Mammary microvascular endothelial cell (primary cell): ENCODE measurements around the gene CCR8. TPM values are rescaled to one million over a fixed set of nuclear protein-coding genes. Genes with fewer than 3 reads are reported as not detected.

ENCODE experiments used
- total RNA-seq: library from RNA; depleted of rRNA; stranded (reverse); fragments of >200 nt; gene quantifications from 2 replicates; pipeline ENCODE4 v1.2.3, GENCODE V29; 2015

CCR8 gene
- total RNA-seq: not detected in 2 replicates

GRCh38 chr3:39329493-39329892, at the start of gene CCR8:
TSS of gene CCR8 (plus strand) at chr3:39329709. CDS start at chr3:39332332, 2,623 bp downstream.

GRCh38 chr3:39279745-39280517, 49.6 kb upstream of the CCR8 start, which contains the start of gene CX3CR1:
TSS of gene CX3CR1 (minus strand) at chr3:39280036. CDS start at chr3:39266509, 13,527 bp downstream.

Other genes starting within 250 kb of the CCR8 start
- 48.4 and 71.4 TPM in 2 replicates for gene GORASP1, start 222.1 kb upstream of the CCR8 start, total RNA-seq
- gene TTC21A, start 222.0 kb upstream of the CCR8 start, total RNA-seq: 2.2 and 2.4 TPM in 2 replicates
- gene CSRNP1, start 176.1 kb upstream of the CCR8 start, total RNA-seq: 16.4 and 18.1 TPM in 2 replicates
- not detected in 2 replicates for gene XIRP1, start 137.1 kb upstream of the CCR8 start, total RNA-seq
- not detected in 2 replicates for gene CX3CR1, start 49.7 kb upstream of the CCR8 start, total RNA-seq
- 16.7 and 17.0 TPM in 2 replicates for gene SLC25A38, start 53.7 kb downstream of the CCR8 start, total RNA-seq
- 1,569 and 1,648 TPM in 2 replicates for gene RPSA, start 77.0 kb downstream of the CCR8 start, total RNA-seq
- under 0.01 and 0.05 TPM in 2 replicates for gene MOBP, start 138.0 kb downstream of the CCR8 start, total RNA-seq